GM08714 (cell line): Measurements from ENCODE around the gene TRDN.

Experiments used
- H3K4me3 ChIP-seq: fragments of 200-500 bp; sonication (Bioruptor generic); 2 replicates; pipeline ENCODE4 v1.5.1; 2014; ENCODE audit warnings: mild to moderate bottlenecking, low read length, inconsistent platforms
- ZNF274 ChIP-seq: IDR thresholded peaks from 2 replicates; pipeline ENCODE4 v1.6.1; 2012; ENCODE audit warnings: mild to moderate bottlenecking, low read depth, low read length

TRDN gene

DNA sequence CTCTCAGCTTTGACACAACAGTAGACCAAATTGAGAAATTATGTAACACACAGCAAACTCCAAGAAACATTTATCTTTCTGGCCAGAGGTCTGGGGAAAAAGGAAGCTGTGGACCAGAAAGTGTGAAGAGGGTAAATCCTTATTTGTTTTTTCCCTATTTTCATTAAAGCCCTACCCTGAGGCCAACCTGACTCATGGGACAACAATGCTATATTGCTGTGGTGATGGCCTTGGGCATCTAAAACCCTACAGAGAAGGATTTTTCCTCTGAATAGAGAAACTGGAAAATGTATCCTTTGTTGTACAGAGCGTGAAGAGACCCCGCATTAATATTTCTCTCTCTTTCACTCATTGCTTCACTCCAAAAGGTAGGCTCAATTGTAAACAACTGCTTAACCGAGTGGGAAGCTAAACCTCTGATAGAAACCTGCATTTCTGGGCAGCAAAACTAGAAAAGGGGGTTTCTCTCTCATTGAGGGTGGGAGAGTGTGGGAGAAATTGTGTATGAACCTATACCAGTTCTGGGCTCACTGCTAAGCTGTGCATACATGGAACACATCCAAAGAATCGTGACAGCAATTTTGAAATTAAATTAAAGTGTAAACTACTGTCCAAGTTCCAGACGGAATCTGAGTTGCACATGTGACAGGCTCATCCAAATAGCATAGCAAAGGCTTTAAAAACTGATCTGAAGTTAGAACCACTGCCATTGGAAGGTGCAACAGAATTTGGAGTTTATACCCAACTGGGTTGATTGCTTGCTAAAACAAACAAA is 465.2 kb downstream of the TRDN start:
- no peak for TF ChIP-seq ZNF274

DNA sequence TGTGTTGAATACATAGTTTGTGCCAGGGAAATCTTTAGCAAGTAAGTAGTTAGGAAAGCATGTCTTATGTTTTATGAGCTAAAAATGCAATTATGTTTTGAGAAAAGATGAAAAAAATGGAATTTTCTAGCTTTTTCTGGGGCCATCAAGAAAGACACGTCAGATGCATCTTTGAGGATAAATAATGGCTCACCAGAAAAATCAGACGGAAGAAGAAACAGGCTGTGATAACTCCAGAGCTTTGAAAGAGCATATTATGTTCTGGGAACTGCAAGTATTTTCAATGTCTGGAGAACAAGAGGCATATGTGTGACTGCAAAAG is 467.0 kb downstream of the TRDN start:
- TF ChIP-seq ZNF274: no peak
- no peak overlapping the region for H3K4me3 ChIP-seq

More for the DNA sequence above, 465.2 kb downstream of the TRDN start:
- no peak overlapping the region for H3K4me3 ChIP-seq

DNA sequence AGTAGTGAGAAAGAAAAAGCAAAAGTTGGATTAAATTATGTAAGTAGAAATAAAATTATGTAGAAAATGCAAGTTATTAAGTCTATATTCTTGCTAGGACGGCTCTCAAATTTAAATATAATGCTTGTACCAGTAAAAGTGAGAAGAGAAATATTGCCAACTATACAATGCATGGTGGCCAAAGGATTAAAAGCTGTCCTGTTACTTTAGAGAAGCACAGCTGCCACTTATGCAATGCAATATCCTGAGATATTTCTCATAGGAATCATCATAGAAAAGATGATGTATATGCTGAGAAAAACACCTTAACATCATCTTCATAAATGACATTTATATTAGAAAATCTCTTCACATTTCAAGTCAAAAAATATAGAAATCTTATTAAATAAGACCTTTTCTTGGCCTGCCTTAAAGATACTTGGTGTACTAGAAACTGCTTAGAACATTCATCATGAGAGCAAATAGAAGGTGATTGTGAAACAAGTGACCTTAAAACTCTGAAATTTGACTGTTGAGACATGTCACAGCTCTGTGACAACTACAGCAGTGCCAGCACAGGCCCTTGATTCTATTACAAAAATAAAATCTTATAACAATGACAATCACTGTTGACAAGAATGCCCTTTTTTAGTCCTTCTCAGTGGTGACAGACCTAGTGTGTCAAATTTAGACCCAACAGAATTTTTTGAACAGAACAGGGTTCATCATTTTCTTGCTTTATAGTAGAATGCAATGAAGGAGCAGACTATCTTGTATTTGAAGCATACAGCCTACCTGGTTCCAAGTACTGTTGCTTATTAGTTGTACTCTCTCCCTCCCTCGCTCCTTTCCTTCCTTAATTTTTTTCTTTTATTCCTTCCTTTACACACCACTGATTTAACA is 467.6 kb downstream of the TRDN start:
- no peak overlapping the region for H3K4me3 ChIP-seq
- no peak for TF ChIP-seq ZNF274

DNA sequence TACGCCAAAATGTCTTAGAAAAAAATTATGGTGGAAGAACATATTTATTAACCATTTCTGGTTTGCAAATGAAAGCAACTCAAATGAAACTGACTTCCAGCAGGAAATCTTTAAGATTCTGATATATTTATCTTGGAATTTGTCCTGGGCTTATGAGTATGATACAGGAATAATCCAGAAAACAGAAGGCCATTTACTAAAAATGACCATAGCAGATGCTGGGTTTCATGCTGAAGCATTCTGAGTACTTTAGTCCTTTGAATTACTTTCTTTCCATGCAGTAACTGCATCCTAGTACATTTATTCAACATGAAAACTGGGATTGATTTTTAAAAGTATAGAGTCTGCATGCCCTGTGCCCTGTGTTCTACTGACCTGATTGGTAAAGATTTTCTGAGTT is 468.3 kb downstream of the TRDN start:
- no peak for TF ChIP-seq ZNF274
- no peak overlapping the region for H3K4me3 ChIP-seq
